Measurements from ENCODE around the gene CP. TPM values are rescaled to one million over a fixed set of nuclear protein-coding genes. Genes with fewer than 3 reads are reported as not detected.

Gene CP
- total RNA-seq, 3 donors from 2014 or later (not counting 1 experiment from before 2014, with no cell fraction given) = not detected

- H3K4me3 ChIP-seq (ENCODE audit: low read length) = no peak overlapping the region
- no peaks in the 10 kb centered on the region for H3K36me3 Mint-ChIP-seq
- H3K4me1 ChIP-seq (ENCODE audit: control insufficient read depth, insufficient read depth, low read length) = no peaks in the 10 kb centered on the region
- no peak overlapping the region for H3K4me3 Mint-ChIP-seq
- no peak overlapping the region for H3K27ac ChIP-seq (ENCODE audit: low read length)
- H3K36me3 ChIP-seq (ENCODE audit: control insufficient read depth, insufficient read depth, low read length) = no peaks in the 10 kb centered on the region
- DNase-seq = no peak
- H3K9me3 Mint-ChIP-seq = no peaks in the 10 kb centered on the region
- no peaks in the 10 kb centered on the region for H3K4me1 Mint-ChIP-seq
- no peaks in the 10 kb centered on the region for H3K27me3 ChIP-seq (ENCODE audit: control insufficient read depth, insufficient read depth, low read length)
- no peak for ATAC-seq
- no peaks in the 10 kb centered on the region for H3K9me3 ChIP-seq (ENCODE audit: control insufficient read depth, insufficient read depth, low read length)
- no peak overlapping the region for H3K27ac Mint-ChIP-seq
- TF ChIP-seq CTCF (IDR thresholded peaks at IDR 0.05) = no peak
- intact Hi-C loops (cut with micrococcal nuclease) = no loop called here
- H3K27me3 Mint-ChIP-seq (ENCODE audit: low read depth in 2 of 2) = no peaks in the 10 kb centered on the region
- 95% methylated on average over 4 of the region's 4 CpGs for WGBS (ENCODE audit: insufficient coverage)
These were observed 5.3 kb downstream of the CP start for GRCh38 chr3:149216193-149216869.

GRCh38 chr3:149215515-149215914 lies 6.1 kb downstream of the CP start:
- intact Hi-C loops (cut with micrococcal nuclease) = no loop called here
- WGBS (ENCODE audit: insufficient coverage) = 64% methylated on average over 1 of the region's 2 CpGs
- H3K36me3 ChIP-seq (ENCODE audit: control insufficient read depth, insufficient read depth, low read length) = no peaks in the 10 kb centered on the region
- Mint-ChIP-seq H3K27me3 (ENCODE audit: low read depth in 2 of 2) (peaks cover 4 to 6% of the 10 kb centered on the region in 2 donors), H3K36me3 (no peaks in the 10 kb centered on the region), H3K27ac (no peak overlapping the region), H3K4me1 (no peaks in the 10 kb centered on the region), H3K9me3 (no peaks in the 10 kb centered on the region), H3K4me3 (no peak overlapping the region)
- H3K27me3 ChIP-seq (ENCODE audit: control insufficient read depth, insufficient read depth, low read length) = no peaks in the 10 kb centered on the region
- H3K9me3 ChIP-seq (ENCODE audit: control insufficient read depth, insufficient read depth, low read length) = no peaks in the 10 kb centered on the region
- DNase-seq (no peak), ATAC-seq (no peak)
- no peaks in the 10 kb centered on the region for H3K4me1 ChIP-seq (ENCODE audit: control insufficient read depth, insufficient read depth, low read length)
- no peak for TF ChIP-seq CTCF (IDR thresholded peaks at IDR 0.05)
- no peak overlapping the region for H3K27ac ChIP-seq (ENCODE audit: low read length)
- no peak overlapping the region for H3K4me3 ChIP-seq (ENCODE audit: low read length)

- TF ChIP-seq CTCF (IDR thresholded peaks at IDR 0.05) = no peak
- Histone ChIP-seq H3K36me3 (ENCODE audit: control insufficient read depth, insufficient read depth, low read length) (no peaks in the 10 kb centered on the region), H3K4me3 (ENCODE audit: low read length) (no peak overlapping the region), H3K27me3 (ENCODE audit: control insufficient read depth, insufficient read depth, low read length) (no peaks in the 10 kb centered on the region), H3K9me3 (ENCODE audit: control insufficient read depth, insufficient read depth, low read length) (no peaks in the 10 kb centered on the region), H3K27ac (ENCODE audit: low read length) (no peak overlapping the region), H3K4me1 (ENCODE audit: control insufficient read depth, insufficient read depth, low read length) (no peaks in the 10 kb centered on the region)
- H3K4me3 Mint-ChIP-seq = no peak overlapping the region
- DNase-seq = no peak
- H3K4me1 Mint-ChIP-seq = no peaks in the 10 kb centered on the region
- no peak overlapping the region for H3K27ac Mint-ChIP-seq
- no peaks in the 10 kb centered on the region for H3K9me3 Mint-ChIP-seq
- H3K36me3 Mint-ChIP-seq = no peaks in the 10 kb centered on the region
- H3K27me3 Mint-ChIP-seq (ENCODE audit: low read depth in 2 of 2) = peaks cover 4 to 7% of the 10 kb centered on the region in 2 donors
- WGBS (ENCODE audit: insufficient coverage) = 100% methylated on average over 1 of the region's 1 CpG
- ATAC-seq = no peak
- intact Hi-C loops (cut with micrococcal nuclease) = no loop called here
These were observed 6.9 kb downstream of the CP start for GRCh38 chr3:149214702-149215101.

GRCh38 chr3:149212386-149212785 lies 9.2 kb downstream of the CP start:
- Histone ChIP-seq H3K27ac (ENCODE audit: low read length) (no peak overlapping the region), H3K9me3 (ENCODE audit: control insufficient read depth, insufficient read depth, low read length) (no peaks in the 10 kb centered on the region), H3K4me1 (ENCODE audit: control insufficient read depth, insufficient read depth, low read length) (no peaks in the 10 kb centered on the region), H3K36me3 (ENCODE audit: control insufficient read depth, insufficient read depth, low read length) (no peaks in the 10 kb centered on the region), H3K4me3 (ENCODE audit: low read length) (no peak overlapping the region), H3K27me3 (ENCODE audit: control insufficient read depth, insufficient read depth, low read length) (no peaks in the 10 kb centered on the region)
- Mint-ChIP-seq H3K27ac (no peak overlapping the region), H3K4me3 (no peak overlapping the region), H3K9me3 (no peaks in the 10 kb centered on the region), H3K4me1 (no peaks in the 10 kb centered on the region), H3K36me3 (no peaks in the 10 kb centered on the region), H3K27me3 (ENCODE audit: low read depth in 2 of 2) (peaks cover 4 to 7% of the 10 kb centered on the region in 2 donors)
- WGBS (ENCODE audit: insufficient coverage) = no CpG with 5 or more reads among the region's 1 CpG
- no peak for DNase-seq
- no peak for ATAC-seq
- intact Hi-C loops (cut with micrococcal nuclease) = no loop called here
- TF ChIP-seq CTCF (IDR thresholded peaks at IDR 0.05) = no peak

Measured in natural killer cell (primary cell).